Measurements from ENCODE around the gene CIC.

DNA sequence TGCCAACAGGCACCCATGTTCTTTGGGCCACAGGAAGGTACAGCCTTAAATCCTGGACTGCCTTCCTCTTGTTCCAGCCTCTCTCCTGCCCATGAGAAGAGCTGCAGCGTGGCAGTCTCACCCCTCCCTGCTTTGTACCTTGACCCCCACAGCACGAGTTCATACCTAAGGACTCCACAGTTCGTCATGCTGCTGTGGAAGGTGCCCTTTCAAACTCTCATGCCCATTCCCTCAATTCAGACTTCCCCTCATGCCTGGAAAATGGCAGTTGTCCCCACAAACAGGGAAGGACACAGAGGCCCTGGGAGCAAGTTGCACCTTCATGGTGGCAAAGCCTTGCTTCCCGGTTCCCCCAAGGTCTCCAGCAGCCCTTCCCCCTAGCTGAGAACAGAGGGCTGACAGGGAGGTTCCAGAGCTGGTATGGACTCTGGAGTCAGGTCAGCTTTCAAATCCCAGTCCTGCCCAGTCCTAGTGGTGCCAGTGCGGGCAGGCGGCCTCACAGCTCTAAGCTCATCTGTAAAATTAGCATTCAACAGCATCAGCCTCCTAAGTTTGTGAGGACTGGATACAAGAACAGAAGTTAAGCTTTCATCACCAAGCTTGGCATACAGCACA is 35.3 kb upstream of the CIC start:
- TF ChIP-seq CBX5 (IDR thresholded peaks at IDR 0.05; ENCODE audit: low read depth) (no peak), MXI1 (IDR thresholded peaks at IDR 0.05; ENCODE audit: low read depth, low read length) (no peak)

Data from GM12878 (cell line).